Neutrophil (primary cell): ENCODE results near the gene S100A8.

Source experiments
- H3K27ac ChIP-seq: fragments of 200-600 bp; sonication (generic); 2 replicates; pipeline ENCODE4 v1.5.1; 2016; ENCODE audit warnings: mild to moderate bottlenecking, moderate library complexity
- H3K27me3 ChIP-seq: fragments of 200-600 bp; sonication (generic); 2 replicates; pipeline ENCODE4 v1.6.0; 2016; ENCODE audit warnings: mild to moderate bottlenecking
- H3K36me3 ChIP-seq: fragments of 200-600 bp; sonication (generic); 2 replicates; pipeline ENCODE4 v1.5.1; 2017
- H3K4me1 ChIP-seq, 2 experiments: fragments of 200-600 bp in 1 of 2; sonication (generic) in 1 of 2; 1 replicate in 1 of 2; 2 replicates in 1 of 2; pipeline versions ENCODE4 v1.5.1 to v1.6.1; 2013 to 2016; ENCODE audit warnings: low read depth in 1 of 2, low read length in 1 of 2, mild to moderate bottlenecking in 1 of 2, moderate library complexity in 1 of 2; ENCODE audit not compliant: control insufficient read depth in 1 of 2, insufficient read depth in 1 of 2
- H3K4me3 ChIP-seq, 2 experiments: fragments of 200-600 bp in 1 of 2; sonication (generic) in 1 of 2; 1 replicate in 1 of 2; 2 replicates in 1 of 2; pipeline ENCODE4 v1.5.1; 2013 to 2016; ENCODE audit warnings: low read depth in 1 of 2, low read length in 1 of 2, mild to moderate bottlenecking in 1 of 2, moderate library complexity in 1 of 2
- H3K9me3 ChIP-seq: fragments of 200-600 bp; sonication (generic); 2 replicates; pipeline ENCODE4 v1.5.1; 2016
- CTCF ChIP-seq: fragments of 200-600 bp; sonication (generic); IDR thresholded peaks from 2 replicates; pipeline ENCODE4 v1.5.1; 2016; ENCODE audit warnings: antibody characterized with exemption

S100A8 gene

GRCh38 chr1:153390938-153391710 is at the start of gene S100A8:
S100A8 (minus strand) TSS chr1:153391073; CDS start chr1:153390535, 538 bp downstream.
- H3K27me3 ChIP-seq, result no peaks in the 10 kb centered on the region
- H3K4me1 ChIP-seq, result peaks cover 89 to 98% of the 10 kb centered on the region in 2 experiments
- H3K4me3 ChIP-seq, result peak within 1 kb of the TSS; percentile 89 to 96
- no peaks in the 10 kb centered on the region for H3K9me3 ChIP-seq
- TF ChIP-seq CTCF, result peak; percentile 31
- H3K27ac ChIP-seq, result peak within 1 kb of the TSS; percentile 100
- H3K36me3 ChIP-seq, result peaks cover 17% of the 10 kb centered on the region

DNA sequence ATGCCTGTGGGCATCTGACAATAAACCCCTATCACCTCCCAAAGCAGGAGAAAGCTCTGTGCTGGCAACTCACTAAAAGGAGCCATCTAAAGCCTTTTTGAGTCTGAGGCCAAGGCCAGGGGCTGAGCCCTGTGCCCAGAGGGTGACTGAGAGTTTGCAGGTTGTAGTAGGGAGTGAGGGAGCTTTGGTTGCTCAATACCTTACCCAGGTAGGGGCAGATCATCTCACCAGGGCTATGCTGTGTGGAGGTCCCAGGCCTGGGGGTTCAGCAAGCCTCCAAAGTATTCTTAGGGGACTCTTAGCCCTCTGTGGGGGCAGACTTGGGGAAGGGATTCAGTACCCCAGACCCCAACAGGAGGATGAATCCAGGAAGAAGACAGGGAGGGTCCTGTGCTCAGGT is 48.4 kb upstream of the S100A8 start:
- no peaks in the 10 kb centered on the region for H3K36me3 ChIP-seq
- no peak for TF ChIP-seq CTCF
- peaks cover 0 to 5% of the 10 kb centered on the region in 2 experiments for H3K4me1 ChIP-seq
- no peak overlapping the region for H3K4me3 ChIP-seq
- no peak overlapping the region for H3K27ac ChIP-seq
- H3K27me3 ChIP-seq, result peaks cover 34% of the 10 kb centered on the region
- no peaks in the 10 kb centered on the region for H3K9me3 ChIP-seq

- H3K27me3 ChIP-seq, result peaks cover 34% of the 10 kb centered on the region
- no peaks in the 10 kb centered on the region for H3K36me3 ChIP-seq
- no peak overlapping the region for H3K4me3 ChIP-seq
- H3K9me3 ChIP-seq, result no peaks in the 10 kb centered on the region
- no peak overlapping the region for H3K27ac ChIP-seq
- H3K4me1 ChIP-seq, result peaks cover 0 to 5% of the 10 kb centered on the region in 2 experiments
- no peak for TF ChIP-seq CTCF
Observed at GRCh38 chr1:153438599-153438998, 47.7 kb upstream of the S100A8 start.

- no peak for TF ChIP-seq CTCF
- H3K36me3 ChIP-seq, result no peaks in the 10 kb centered on the region
Observed at GRCh38 chr1:153437236-153437635, 46.4 kb upstream of the S100A8 start.

GRCh38 chr1:153434746-153435455 is 44.0 kb upstream of the S100A8 start:
- Histone ChIP-seq H3K27me3 (peaks cover 34% of the 10 kb centered on the region), H3K4me3 (no peak overlapping the region), H3K4me1 (peaks cover 0 to 5% of the 10 kb centered on the region in 2 experiments), H3K9me3 (no peaks in the 10 kb centered on the region), H3K27ac (no peak overlapping the region), H3K36me3 (no peaks in the 10 kb centered on the region)
- TF ChIP-seq CTCF, result no peak

More at GRCh38 chr1:153437236-153437635, 46.4 kb upstream of the S100A8 start:
- no peak overlapping the region for H3K4me3 ChIP-seq
- no peak overlapping the region for H3K27ac ChIP-seq
- peaks cover 40% of the 10 kb centered on the region for H3K27me3 ChIP-seq
- H3K4me1 ChIP-seq, result peaks cover 0 to 5% of the 10 kb centered on the region in 2 experiments
- no peaks in the 10 kb centered on the region for H3K9me3 ChIP-seq
